NCI-H460 (cell line): Measurements from ENCODE around the gene ULBP3. TPM values are rescaled to one million over a fixed set of nuclear protein-coding genes. Genes with fewer than 3 reads are reported as not detected.
"Not testable (repeated sequence)": the region's sequence is repeated elsewhere in the genome, so short reads cannot be mapped to it uniquely, and the experiment has no call there.

Experiments
- DNase-seq: peaks from one replicate; pipeline ENCODE4 v3.0.0-alpha.2; 2016; ENCODE audit warnings: low read depth; ENCODE audit errors: extremely low read depth
- total RNA-seq: library from RNA; depleted of rRNA; stranded (reverse); fragments of >200 nt; shearing (Covaris generic); gene quantifications from 2 replicates; pipeline ENCODE4 v1.2.3, GENCODE V29; 2014

The ULBP3 gene
- total RNA-seq, 1 experiment from 2014 or later = 6.5 TPM

DNA sequence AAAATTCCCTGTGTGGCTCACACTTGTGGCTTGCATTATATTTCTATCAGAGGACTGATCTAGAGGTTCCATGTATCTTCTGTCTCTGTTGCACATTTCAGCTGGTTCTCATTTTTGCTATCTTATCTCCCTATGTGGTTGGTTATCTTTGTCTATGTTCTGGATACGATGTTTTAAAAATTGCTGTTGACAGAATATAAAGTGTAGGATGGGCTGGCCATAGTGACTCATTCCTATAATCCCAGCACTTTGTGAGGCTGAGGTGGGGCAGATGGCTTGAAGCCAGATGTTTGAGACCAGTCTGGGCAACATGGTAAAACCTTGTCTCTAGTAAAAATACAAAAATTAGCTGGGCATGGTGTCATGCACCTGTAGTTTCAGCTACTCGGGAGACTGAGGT is 9.9 kb upstream of the ULBP3 start:
- no peak for DNase-seq

- no peak for DNase-seq
Measured at GRCh38 chr6:150076196-150076893, 7.4 kb upstream of the ULBP3 start.

DNA sequence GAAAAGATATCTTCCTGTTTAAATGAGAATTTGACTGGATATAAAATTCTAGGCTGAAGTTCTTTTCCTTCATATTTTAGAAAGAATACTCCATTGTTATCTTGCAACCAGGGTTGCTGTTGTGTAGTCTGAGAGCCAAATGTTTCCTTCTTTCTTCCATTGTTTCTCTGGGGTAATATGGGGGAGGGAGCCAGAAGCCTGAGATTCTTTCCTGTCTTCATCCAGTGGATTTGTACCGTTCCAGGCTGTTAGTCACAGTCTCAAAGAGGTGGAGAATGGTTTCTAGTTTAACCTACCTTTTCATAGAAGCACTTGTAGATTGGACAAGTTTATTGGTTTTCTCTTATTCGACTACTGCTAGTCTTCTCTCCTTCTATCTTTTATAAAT is 6.1 kb upstream of the ULBP3 start:
- DNase-seq = no peak

DNA sequence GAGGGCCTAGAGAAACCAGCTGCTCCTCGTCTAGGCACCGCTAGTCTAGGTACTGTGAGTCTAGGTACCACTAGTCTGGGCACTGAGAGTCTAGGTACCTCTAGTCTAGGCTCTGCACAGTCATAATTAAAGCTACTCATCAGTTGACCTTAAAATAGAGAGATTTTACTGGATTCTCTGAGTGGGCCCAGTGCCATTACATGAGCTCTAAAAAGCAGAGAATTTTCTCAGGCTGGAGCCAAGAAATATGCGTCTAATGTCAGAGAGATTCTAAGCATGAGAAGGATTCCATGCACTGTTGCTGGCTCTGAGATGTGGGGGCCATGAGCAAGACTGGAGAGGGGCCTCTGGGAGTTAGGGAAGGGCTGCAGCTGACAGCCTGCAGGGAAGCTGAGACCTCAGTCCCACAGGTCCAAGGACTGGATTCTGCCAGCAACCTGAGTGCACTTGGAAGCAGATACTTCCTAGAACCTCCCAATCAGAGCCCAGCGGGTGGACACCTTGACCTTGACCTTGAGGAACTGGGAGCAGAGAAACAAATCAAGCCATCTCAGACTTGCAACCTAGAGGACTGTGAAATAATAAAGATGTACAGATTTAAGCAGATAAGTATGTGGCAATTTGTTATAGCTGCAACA is 5.6 kb upstream of the ULBP3 start:
- not testable (repeated sequence) for DNase-seq

GRCh38 chr6:150072201-150072600 is 3.3 kb upstream of the ULBP3 start:
- DNase-seq = peak; percentile 75

DNA sequence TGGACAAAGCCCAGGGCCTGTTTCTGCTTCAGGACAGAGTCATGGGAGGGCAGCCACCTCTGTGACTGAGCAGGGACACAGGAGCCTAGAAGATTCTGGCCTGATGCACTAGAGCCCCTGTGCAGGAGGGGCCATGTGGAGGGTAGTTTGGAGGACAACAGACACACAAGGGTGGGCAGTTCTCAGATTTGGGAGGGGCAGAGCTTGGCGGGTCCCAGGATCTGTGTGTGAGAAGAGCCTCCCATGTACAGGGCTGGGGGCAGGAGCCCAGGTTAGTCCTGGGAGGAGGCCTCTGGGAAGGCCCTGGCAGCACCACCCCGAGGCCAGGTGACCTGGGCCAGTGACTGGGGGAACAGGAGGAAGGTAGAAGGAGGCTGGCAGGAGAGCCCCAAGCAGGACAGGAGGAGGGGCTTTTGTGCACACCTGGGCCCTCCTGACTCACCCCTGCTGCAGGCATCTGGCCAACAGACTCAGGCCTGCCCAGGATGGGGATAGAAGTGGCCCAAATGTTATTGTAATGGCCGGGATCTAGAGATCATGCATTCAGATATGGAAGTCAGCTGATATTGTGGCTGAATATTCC is 1.4 kb upstream of the ULBP3 start:
- no peak for DNase-seq

- no peak for DNase-seq
Measured at GRCh38 chr6:150069706-150070105, 785 bp upstream of the ULBP3 start.

DNA sequence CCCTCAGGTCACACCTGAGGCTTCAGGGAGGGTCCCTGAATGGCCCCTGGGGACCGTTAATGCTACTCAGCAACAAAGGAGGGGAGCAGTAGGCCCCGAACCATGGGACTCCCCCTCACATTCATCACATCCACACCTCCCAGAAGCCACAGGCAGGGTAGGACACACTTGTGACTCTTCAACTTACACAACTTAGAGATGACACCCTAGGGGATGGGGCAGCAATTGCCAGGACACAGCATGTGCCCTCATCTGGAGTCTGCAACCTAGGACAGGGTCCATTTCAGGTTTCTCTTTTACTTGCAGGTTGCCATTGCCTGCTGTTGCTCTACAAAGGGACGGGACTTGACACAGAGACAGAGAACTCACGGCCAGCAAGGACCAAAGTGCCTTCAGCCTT is 770 bp downstream of the ULBP3 start:
- no peak for DNase-seq

GRCh38 chr6:150065083-150065482 is 3.8 kb downstream of the ULBP3 start:
- no peak for DNase-seq

DNA sequence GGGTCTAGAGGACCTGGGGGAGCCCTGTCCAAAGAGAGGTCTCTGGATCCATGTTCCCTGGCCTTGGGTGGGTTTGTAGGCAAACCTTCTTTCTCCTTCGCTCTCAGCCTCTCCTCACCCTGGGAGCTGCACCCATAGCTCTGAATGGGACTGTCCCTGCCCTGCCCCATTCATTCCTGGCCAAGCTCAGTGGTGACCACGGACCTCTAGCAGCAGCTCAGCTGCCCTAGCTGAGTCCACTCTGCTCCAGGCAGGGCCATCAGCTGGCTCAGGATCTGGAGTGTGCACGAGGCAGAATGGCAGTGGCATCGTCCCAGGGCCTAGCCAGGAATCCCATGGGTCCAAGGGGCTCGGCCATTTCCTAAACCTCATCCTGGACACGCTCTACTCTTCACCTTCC is 5.3 kb downstream of the ULBP3 start:
- no peak for DNase-seq

DNA sequence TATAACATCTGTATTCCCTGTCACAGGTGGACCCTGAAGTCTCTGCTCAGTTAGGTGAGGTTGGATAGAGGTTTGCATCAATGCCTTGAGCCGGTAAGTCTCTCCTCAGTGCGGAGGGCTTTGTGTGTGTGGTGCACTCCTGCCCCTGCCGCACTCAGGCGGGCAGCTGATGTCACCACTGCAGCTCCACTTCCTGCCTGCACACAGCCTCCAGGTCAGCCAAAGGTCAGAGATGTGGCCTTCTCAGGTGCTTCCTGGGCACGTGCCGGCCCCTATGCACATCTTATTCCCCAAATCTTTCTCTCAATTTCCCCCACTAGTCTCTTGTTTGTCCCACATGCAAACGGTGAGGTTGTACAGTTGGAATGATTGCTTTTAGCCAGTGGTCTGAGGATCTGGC is 8.9 kb downstream of the ULBP3 start:
- DNase-seq = not testable (repeated sequence)

- no peak for DNase-seq
Measured at GRCh38 chr6:150058986-150059385, 9.9 kb downstream of the ULBP3 start.

- no peak for DNase-seq
Measured at GRCh38 chr6:150058231-150058792, 10.6 kb downstream of the ULBP3 start.

DNA sequence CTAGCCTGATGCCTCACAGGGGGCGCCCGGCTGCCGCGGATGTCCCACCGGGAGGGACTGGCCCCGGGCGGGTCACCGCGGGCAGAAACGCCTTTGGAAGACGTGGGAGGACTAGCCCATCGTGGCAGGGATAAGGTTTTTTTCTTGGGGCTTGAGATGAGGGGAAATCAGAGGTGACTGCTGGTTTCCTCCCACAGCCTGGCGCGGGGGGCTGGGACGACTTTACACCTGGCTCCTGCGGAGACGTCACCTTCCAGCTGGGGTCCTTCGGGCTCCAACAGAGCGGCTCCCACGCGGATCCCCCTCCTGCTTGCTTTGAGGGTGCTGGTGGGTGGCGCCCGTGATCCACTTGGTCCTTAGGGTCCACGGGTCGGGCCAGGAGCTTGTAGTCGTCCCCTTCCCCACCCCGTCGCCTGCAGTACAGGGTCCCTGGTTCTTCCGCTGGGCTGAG is 11.4 kb downstream of the ULBP3 start:
- DNase-seq = no peak

DNA sequence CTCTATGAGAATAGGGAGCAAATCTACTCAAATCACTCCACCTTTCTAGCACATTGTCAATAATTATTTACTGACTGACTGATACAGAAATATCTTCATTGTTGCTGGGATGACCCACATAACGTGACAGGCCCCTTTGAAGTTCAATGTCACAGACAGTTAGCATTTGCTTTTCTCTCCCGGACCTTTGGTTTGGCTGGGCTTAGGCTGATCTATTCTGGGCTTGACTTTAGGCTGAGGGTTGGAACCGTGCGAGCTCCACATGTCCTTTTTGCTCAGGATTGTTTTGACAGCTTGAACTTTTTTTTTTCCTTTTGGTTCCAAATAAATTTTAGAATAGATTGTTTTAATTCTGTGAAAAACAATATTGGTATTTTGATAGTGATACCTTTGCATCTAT is 12.0 kb downstream of the ULBP3 start:
- no peak for DNase-seq

DNA sequence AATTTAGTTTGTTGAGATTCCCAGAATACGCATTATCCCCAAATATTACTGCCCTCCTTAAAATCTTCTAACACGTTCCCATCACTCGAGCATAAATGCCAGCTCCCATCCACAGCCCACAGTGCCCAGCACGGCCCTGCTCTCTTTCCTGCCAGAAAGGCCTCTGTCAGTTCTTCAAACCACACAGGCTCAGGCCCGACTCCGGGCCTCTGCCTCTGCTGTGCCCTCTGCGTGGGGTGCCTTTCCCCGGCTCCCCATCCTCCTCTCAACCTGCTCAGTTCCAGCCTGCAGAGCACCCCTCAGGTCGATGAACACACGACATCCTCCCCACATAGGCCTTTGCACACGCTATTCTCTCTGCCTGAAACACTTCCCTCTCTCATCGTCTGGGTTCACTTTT is 12.8 kb downstream of the ULBP3 start:
- no peak for DNase-seq

DNA sequence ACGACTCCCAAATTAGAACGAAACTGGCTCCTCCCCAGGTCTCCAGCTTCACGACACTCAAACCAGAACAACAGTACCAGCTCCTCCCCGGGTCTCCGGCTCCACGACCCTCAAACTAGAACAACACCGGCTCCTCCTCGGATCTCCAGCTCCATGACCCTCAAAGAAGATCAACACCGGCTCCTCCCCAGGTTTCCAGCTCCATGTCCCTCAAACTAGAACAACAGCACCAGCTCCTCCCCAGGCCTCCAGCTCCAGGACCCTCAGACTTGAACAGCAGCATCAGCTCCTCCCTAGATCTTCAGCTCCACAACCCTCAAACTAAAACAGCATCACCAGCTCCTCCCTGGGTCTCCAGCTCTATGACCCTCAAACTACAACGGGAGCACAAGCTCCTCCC is 13.8 kb downstream of the ULBP3 start:
- DNase-seq = no peak

- no peak for DNase-seq
Measured at GRCh38 chr6:150053450-150053849, 15.5 kb downstream of the ULBP3 start.

DNA sequence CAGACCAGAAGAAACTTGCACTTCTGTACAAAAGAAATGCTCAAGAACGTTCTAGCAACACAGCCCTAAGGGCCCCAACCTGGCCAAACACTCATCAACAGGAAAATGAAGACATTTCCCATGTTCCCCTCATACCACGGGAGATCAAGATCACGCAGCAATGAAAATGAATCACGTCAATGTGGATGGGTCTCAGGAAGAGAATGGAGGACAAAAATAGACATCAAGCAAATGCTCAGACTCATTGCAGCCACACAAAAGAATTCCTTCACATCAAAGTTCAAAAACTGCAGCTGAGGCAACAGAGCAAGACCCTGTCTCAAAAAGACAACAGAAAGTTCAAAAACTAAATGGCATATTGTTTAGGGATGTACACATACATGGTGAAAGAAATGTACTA is 18.1 kb downstream of the ULBP3 start:
- no peak for DNase-seq

DNA sequence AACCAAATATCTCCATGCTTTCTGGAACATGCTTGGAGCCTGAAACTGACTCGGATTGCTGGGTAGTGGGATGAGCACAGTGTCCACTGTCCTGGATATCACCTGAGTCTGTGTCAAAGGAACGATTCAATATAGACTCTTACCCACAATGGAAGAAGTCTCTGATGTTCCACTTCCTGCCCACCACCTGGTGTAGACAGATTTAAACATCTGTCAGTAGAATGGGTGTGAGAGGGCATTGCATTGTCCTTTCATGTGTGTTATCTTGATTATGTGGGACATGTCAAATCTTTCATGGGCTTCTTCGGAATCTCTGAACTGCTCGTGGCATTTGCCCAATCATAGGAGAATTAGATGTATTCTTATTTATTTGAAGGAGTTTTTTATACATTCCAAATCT is 20.8 kb downstream of the ULBP3 start:
- DNase-seq = no peak

DNA sequence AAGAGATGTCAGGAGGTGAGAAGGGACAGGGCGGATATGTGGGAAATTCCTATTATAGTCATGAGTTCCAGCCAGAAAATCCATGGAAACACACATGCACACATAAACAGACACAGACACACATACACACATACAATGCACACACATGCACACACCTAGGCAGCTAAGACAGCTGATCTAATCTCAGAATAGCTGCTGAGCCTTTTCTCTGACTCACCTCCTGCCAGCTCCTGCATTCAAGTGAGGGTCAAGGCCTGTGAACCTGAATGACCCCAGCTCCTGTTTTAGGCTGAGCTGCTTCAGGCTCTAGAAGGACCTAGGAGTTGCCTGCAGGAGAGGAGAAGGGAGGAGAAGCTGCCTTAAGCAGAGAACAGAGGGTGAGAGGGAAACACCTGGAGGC is 22.0 kb downstream of the ULBP3 start:
- no peak for DNase-seq

DNA sequence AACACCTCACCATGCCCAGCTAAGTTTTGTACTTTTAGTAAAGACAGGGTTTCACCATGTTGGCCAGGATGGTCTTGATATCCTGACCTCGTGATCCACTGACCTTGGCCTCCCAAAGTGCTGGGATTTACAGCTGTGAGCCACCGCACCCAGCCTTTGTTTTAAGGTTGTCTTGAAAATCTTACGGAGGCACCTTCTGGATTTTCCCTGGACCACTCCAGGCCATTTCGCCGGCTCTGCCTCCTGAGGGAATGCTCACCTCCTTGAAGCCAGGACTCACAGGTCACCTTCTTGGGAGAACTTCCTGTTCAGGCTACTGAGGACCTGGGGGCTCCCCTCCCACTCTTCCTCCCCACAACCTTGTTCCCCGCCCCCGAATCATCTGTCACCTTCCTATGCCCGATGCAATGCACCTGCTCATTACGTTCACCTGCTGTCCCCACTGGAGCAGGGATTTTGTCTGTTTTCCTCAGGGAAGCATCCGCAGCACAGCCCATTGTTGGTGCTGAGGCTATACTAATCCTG is 24.2 kb downstream of the ULBP3 start:
- no peak for DNase-seq
